Gastroesophageal sphincter (tissue), 3 donors: ENCODE measurements around the gene BLOC1S4.

ENCODE experiments used
- CTCF ChIP-seq, 4 experiments: fragments of 200-600 bp in 2 of 4; fragments of 450-650 bp in 2 of 4; sonication (generic) in 1 of 4; IDR thresholded peaks; one replicate each; pipeline ENCODE4 v1.5.1; 2017 to 2019; ENCODE audit warnings: antibody characterized with exemption in 4 of 4, mild to moderate bottlenecking in 2 of 4, moderate library complexity in 2 of 4
- POLR2A ChIP-seq, 2 donors: fragments of 450-650 bp; IDR thresholded peaks; one replicate each; pipeline ENCODE4 v1.6.1; 2017; ENCODE audit warnings: antibody characterized with exemption in 2 of 2, mild to moderate bottlenecking in 2 of 2, moderate library complexity in 1 of 2
- POLR2AphosphoS5 ChIP-seq: sonication (generic); formaldehyde crosslinking; IDR thresholded peaks from one replicate; pipeline ENCODE4 v1.6.1; 2017; ENCODE audit warnings: antibody characterized with exemption

- TF ChIP-seq POLR2AphosphoS5, result no peak
- no peak for TF ChIP-seq CTCF (IDR thresholded peaks at IDR 0.05)
- no peak for TF ChIP-seq POLR2A (IDR thresholded peaks at IDR 0.05)
These were observed 29.7 kb upstream of the BLOC1S4 start for GRCh38 chr4:6686104-6686787.
